CD4-positive, alpha-beta T cell treated with Interleukin-17A for 4 hours (primary cell): Measurements from ENCODE around the gene NF2.

Experiments used
- DNase-seq: peaks from one replicate; pipeline ENCODE4 v3.0.0-alpha.2; 2020; ENCODE audit warnings: mixed read lengths

NF2 gene

GRCh38 chr22:29673361-29674066, 70.1 kb downstream of the NF2 start:
- no peak for DNase-seq

- no peak for DNase-seq
These were observed 70.7 kb downstream of the NF2 start for GRCh38 chr22:29674121-29674520.

GRCh38 chr22:29679316-29679715, 75.9 kb downstream of the NF2 start:
- DNase-seq, result no peak

- DNase-seq, result no peak
These were observed 80.1 kb downstream of the NF2 start for GRCh38 chr22:29683536-29683935.

- no peak for DNase-seq
These were observed 80.8 kb downstream of the NF2 start for GRCh38 chr22:29684244-29684643.

GRCh38 chr22:29689206-29689879, 85.9 kb downstream of the NF2 start:
- DNase-seq, result no peak

GRCh38 chr22:29689880-29690213, 86.4 kb downstream of the NF2 start:
- DNase-seq, result peak; percentile 44

- DNase-seq, result no peak
These were observed 87.0 kb downstream of the NF2 start for GRCh38 chr22:29690476-29690875.

- no peak for DNase-seq
These were observed 88.3 kb downstream of the NF2 start for GRCh38 chr22:29691636-29692326.

GRCh38 chr22:29692327-29692640, 88.9 kb downstream of the NF2 start:
- no peak for DNase-seq

GRCh38 chr22:29693161-29693560, 89.7 kb downstream of the NF2 start:
- no peak for DNase-seq

GRCh38 chr22:29693671-29694070, 90.2 kb downstream of the NF2 start:
- no peak for DNase-seq

GRCh38 chr22:29695129-29695926, 91.9 kb downstream of the NF2 start:
- DNase-seq, result no peak

- no peak for DNase-seq
These were observed 94.6 kb downstream of the NF2 start for GRCh38 chr22:29697853-29698598.

GRCh38 chr22:29700206-29700899, 96.9 kb downstream of the NF2 start:
- no peak for DNase-seq

GRCh38 chr22:29700900-29701154, 97.4 kb downstream of the NF2 start:
- no peak for DNase-seq

GRCh38 chr22:29701155-29701999, 97.9 kb downstream of the NF2 start:
- DNase-seq, result peak; percentile 11

- DNase-seq, result no peak
These were observed 98.8 kb downstream of the NF2 start for GRCh38 chr22:29702000-29702930.

GRCh38 chr22:29702931-29703501, 99.6 kb downstream of the NF2 start:
- no peak for DNase-seq
